ENCODE measurements around the gene LRBA.

DNA sequence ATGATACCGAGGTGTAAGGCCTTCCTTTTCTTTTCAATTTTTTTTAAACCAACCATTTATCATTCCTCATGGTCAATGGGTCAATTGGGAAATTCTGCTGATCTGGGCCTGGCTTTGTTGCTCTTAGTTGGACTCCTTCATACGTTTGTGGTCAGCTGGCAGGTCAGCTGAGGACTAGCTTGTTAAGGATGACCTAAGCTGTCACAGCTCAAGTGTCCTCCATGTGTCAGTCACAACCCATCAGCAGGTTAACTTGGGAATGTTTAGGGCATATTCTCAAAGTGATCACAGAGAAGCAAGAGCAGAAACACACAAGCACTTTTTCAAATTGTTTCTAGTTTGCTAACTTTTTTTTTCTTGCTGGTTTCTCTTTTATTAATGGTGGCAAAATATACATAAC is 550.6 kb downstream of the LRBA start:
- TF ChIP-seq, protein P1, sequence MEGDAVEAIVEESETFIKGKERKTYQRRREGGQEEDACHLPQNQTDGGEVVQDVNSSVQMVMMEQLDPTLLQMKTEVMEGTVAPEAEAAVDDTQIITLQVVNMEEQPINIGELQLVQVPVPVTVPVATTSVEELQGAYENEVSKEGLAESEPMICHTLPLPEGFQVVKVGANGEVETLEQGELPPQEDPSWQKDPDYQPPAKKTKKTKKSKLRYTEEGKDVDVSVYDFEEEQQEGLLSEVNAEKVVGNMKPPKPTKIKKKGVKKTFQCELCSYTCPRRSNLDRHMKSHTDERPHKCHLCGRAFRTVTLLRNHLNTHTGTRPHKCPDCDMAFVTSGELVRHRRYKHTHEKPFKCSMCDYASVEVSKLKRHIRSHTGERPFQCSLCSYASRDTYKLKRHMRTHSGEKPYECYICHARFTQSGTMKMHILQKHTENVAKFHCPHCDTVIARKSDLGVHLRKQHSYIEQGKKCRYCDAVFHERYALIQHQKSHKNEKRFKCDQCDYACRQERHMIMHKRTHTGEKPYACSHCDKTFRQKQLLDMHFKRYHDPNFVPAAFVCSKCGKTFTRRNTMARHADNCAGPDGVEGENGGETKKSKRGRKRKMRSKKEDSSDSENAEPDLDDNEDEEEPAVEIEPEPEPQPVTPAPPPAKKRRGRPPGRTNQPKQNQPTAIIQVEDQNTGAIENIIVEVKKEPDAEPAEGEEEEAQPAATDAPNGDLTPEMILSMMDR (IDR thresholded peaks at IDR 0.05; ENCODE audit: borderline replicate concordance, extremely low read depth, low read length, poor library complexity, severe bottlenecking): no peak
- TF ChIP-seq EZH2 (IDR thresholded peaks at IDR 0.05; ENCODE audit: borderline replicate concordance, low read depth, low read length, severe bottlenecking): no peak
